Endothelial cell of umbilical vein (primary cell): ENCODE results near the gene KCNJ15. TPM values are rescaled to one million over a fixed set of nuclear protein-coding genes. Genes with fewer than 3 reads are reported as not detected.

Source experiments
- BruUV-seq: library from RNA; stranded (reverse); fragments of 400-500 nt; replicated peaks from 2 replicates; lab custom pipeline; 2021; lab: Mats Ljungman, UMichigan
- CTCF ChIA-PET: fragments of 300-600, 350-600 bp; sonication (Branson Sonifier 250); formaldehyde crosslinking; loops from one replicate; lab custom pipeline; 2021; ENCODE audit warnings: antibody characterized with exemption, inconsistent platforms; lab: Charles Lee
- POLR2A ChIA-PET: fragments of 300-600, 350-600 bp; sonication (Branson Sonifier 250); formaldehyde crosslinking; loops from one replicate; lab custom pipeline; 2021; ENCODE audit warnings: antibody characterized with exemption, inconsistent platforms; lab: Charles Lee
- DNase-seq: peaks from one replicate; pipeline ENCODE4 v3.0.0-alpha.2; 2011; ENCODE audit warnings: low read depth, low spot score
- FAIRE-seq: peaks from 2 replicates; lab custom pipeline; 2011; peaks lifted over from hg19 to GRCh38; lab: Jason Lieb, UNC
- H2AFZ ChIP-seq: 2 replicates; pipeline ENCODE4 v1.6.0; 2012; ENCODE audit warnings: low read depth, low read length, control low read depth, inconsistent platforms
- H3K27ac ChIP-seq: 2 replicates; pipeline ENCODE4 v1.5.1; 2011; ENCODE audit warnings: low read depth, mild to moderate bottlenecking, control low read depth, low read length, moderate library complexity; ENCODE audit not compliant: insufficient read depth
- H3K27me3 ChIP-seq, 2 experiments: 2 replicates each; pipeline versions ENCODE4 v1.6.0 to v1.6.1; 2011; ENCODE audit warnings: low read length in 2 of 2, mixed read lengths in 1 of 2; ENCODE audit not compliant: control insufficient read depth in 2 of 2, insufficient read depth in 2 of 2
- H3K36me3 ChIP-seq, 2 experiments: 2 replicates in 1 of 2; 3 replicates in 1 of 2; pipeline ENCODE4 v1.5.1; 2011; ENCODE audit warnings: low read length in 2 of 2, mild to moderate bottlenecking in 1 of 2, moderate library complexity in 1 of 2; ENCODE audit not compliant: control insufficient read depth in 2 of 2, insufficient read depth in 2 of 2; ENCODE audit errors: extremely low read depth in 1 of 2
- H3K4me1 ChIP-seq: 3 replicates; pipeline ENCODE4 v1.5.1; 2011; ENCODE audit warnings: mild to moderate bottlenecking, low read length; ENCODE audit not compliant: control insufficient read depth, insufficient read depth; ENCODE audit errors: extremely low read depth
- H3K4me2 ChIP-seq: 2 replicates; pipeline ENCODE4 v1.6.1; 2011; ENCODE audit warnings: low read length, control low read depth, mixed read lengths; ENCODE audit not compliant: insufficient read depth
- H3K4me3 ChIP-seq, 3 experiments: fragments of 200-600 bp in 1 of 3; sonication (generic), shearing (Covaris generic) in 1 of 3; replicated peaks in 1 of 3; 2 replicates each; pipeline ENCODE4 v1.5.1; 2011 to 2016; ENCODE audit warnings: control low read depth in 3 of 3, low read length in 3 of 3, mild to moderate bottlenecking in 2 of 3, inconsistent platforms in 1 of 3, low read depth in 1 of 3, moderate library complexity in 1 of 3; ENCODE audit not compliant: insufficient read depth in 1 of 3
- H3K79me2 ChIP-seq: 2 replicates; pipeline ENCODE4 v1.6.0; 2012; ENCODE audit warnings: low read length, inconsistent platforms; ENCODE audit not compliant: control insufficient read depth, insufficient read depth
- H3K9ac ChIP-seq: replicated peaks from 2 replicates; pipeline ENCODE3; 2011; ENCODE audit warnings: low read length, control low read depth; ENCODE audit not compliant: insufficient read depth; ENCODE audit errors: extremely low read depth
- H3K9me1 ChIP-seq: replicated peaks from 3 replicates; pipeline ENCODE4 v1.6.0; 2011; ENCODE audit warnings: mild to moderate bottlenecking, low read length; ENCODE audit not compliant: control insufficient read depth, insufficient read depth; ENCODE audit errors: extremely low read depth
- H3K9me3 ChIP-seq: replicated peaks from 2 replicates; pipeline ENCODE4 v1.5.1; 2012; ENCODE audit warnings: low read length, inconsistent platforms; ENCODE audit not compliant: control insufficient read depth, insufficient read depth
- H4K20me1 ChIP-seq: replicated peaks from 2 replicates; pipeline ENCODE3; 2011; ENCODE audit warnings: mild to moderate bottlenecking, low read length; ENCODE audit not compliant: control insufficient read depth, insufficient read depth; ENCODE audit errors: extremely low read depth
- EZH2 ChIP-seq: IDR thresholded peaks from 2 replicates; pipeline ENCODE4 v1.6.1; 2012; ENCODE audit warnings: borderline replicate concordance, low read depth, mild to moderate bottlenecking, moderate library complexity, low read length, inconsistent platforms; ENCODE audit not compliant: severe bottlenecking
- FOS ChIP-seq: IDR thresholded peaks from 2 replicates; pipeline ENCODE4 v1.6.1; 2011; ENCODE audit warnings: mild to moderate bottlenecking, low read length, moderate library complexity, borderline replicate concordance; ENCODE audit not compliant: insufficient read depth
- GATA2 ChIP-seq: IDR thresholded peaks from 2 replicates; pipeline ENCODE4 v1.7.0; 2011; ENCODE audit warnings: low read depth, mild to moderate bottlenecking, moderate library complexity, mixed read lengths, low read length; ENCODE audit not compliant: insufficient read length, insufficient read depth
- JUN ChIP-seq: IDR thresholded peaks from 2 replicates; pipeline ENCODE4 v1.6.1; 2011; ENCODE audit warnings: borderline replicate concordance, low read depth; ENCODE audit not compliant: insufficient read length, insufficient read depth
- MYC ChIP-seq: IDR thresholded peaks from one replicate; pipeline ENCODE4 v1.6.1; 2011; ENCODE audit warnings: mild to moderate bottlenecking, low read depth, low read length
- POLR2A ChIP-seq: IDR thresholded peaks from 2 replicates; pipeline ENCODE4 v1.6.1; 2012; ENCODE audit warnings: low read depth, mild to moderate bottlenecking, control low read depth, low read length
- POLR2AphosphoS5 ChIP-seq: IDR thresholded peaks from 2 replicates; pipeline ENCODE4 v1.6.1; 2012; ENCODE audit warnings: low read depth, mild to moderate bottlenecking, control low read depth, low read length, moderate library complexity; ENCODE audit not compliant: insufficient read depth
- dilution Hi-C: fragments of 300-500 bp; cut with MboI; formaldehyde crosslinking; loops from one replicate; pipeline ENCODE4 v1.15.0; 2019; ENCODE audit warnings: low sequenced_read_pairs; ENCODE audit not compliant: extremely low pct_ligation_motif_present
- intact Hi-C: fragments of 100-400 bp; cut with micrococcal nuclease; formaldehyde crosslinking; loops from one replicate; pipeline ENCODE4 v1.10.0; 2022
- polyA plus RNA-seq, 4 experiments: library from polyadenylated mRNA; depleted of rRNA in 3 of 4; stranded (reverse) in 3 of 4; unstranded in 1 of 4; fragments of >200 nt; gene quantifications; 2 replicates each; pipeline versions ENCODE4 v1.2.1 to v1.2.3, GENCODE V29; 2011 to 2012; ENCODE audit warnings: missing spikeins in 1 of 4
- total RNA-seq: library from RNA; stranded (reverse); gene quantifications from 2 replicates; pipeline ENCODE4 v1.2.3, GENCODE V29; 2021
- TF ChIP-seq, protein P1 (sequence below): IDR thresholded peaks from 2 replicates; pipeline ENCODE4 v1.6.1; 2011; ENCODE audit not compliant: insufficient read depth, insufficient read length
- TF ChIP-seq, protein P2 (sequence below), 2 donors: IDR thresholded peaks; 1 replicate in 1 of 2; 2 replicates in 1 of 2; pipeline ENCODE4 v1.5.1; 2011; ENCODE audit warnings: low read length in 2 of 2, mild to moderate bottlenecking in 2 of 2, moderate library complexity in 2 of 2, control low read depth in 1 of 2, inconsistent platforms in 1 of 2, low read depth in 1 of 2; ENCODE audit not compliant: insufficient read depth in 1 of 2; ENCODE audit errors: extremely low read depth in 1 of 2

KCNJ15 gene
- total and polyA plus RNA-seq, 2 donors (not counting 3 experiments of a cell fraction or from before 2014, with no cell fraction given) = 1.4 to 1.5 TPM

DNA sequence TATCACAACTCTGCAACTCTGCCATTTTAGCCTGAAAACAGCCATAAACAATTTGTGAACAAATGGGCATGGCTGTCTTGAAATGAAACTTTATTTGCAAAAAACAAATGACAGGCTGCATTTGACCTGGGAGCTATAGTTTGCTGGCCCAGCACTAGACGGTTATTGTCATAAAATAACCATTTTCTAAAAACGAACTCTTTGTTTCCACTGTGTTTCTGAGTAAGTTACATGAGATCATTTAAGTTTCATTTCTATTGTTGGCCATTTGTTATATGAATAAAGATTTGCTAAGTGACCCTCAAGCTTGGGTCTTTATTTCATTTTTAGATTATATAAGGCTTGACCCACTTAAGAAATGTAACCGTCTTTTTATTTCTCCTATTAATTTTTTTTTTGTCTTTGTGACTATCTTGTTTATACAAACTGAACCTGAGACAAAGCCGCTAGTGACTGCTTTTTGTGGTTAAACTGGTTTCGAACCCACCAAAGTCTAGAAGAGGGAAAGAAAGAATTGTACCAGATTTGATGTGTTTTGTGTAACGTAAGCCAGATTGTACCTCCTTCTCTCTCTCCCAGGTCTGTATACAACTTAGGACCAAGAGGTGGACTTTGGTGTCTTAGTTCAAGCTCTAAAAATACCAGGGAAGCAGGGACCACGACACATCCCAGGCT is 12.9 kb upstream of the KCNJ15 start:
- intact Hi-C loops = no loop called here
- Histone ChIP-seq H2AFZ (no peak overlapping the region), H3K79me2 (no peaks in the 10 kb centered on the region), H3K4me1 (peaks cover 27% of the 10 kb centered on the region), H4K20me1 (no peaks in the 10 kb centered on the region), H3K36me3 (no peaks in the 10 kb centered on the region), H3K4me2 (no peak overlapping the region), H3K9me3 (no peaks in the 10 kb centered on the region), H3K9ac (no peak overlapping the region), H3K4me3 (no peak overlapping the region), H3K27ac (no peak overlapping the region), H3K9me1 (no peaks in the 10 kb centered on the region), H3K27me3 (peaks cover 1 to 6% of the 10 kb centered on the region in 2 experiments)
- dilution Hi-C loops = no loop called here
- TF ChIP-seq GATA2 (no peak), POLR2AphosphoS5 (no peak), EZH2 (no peak), FOS (no peak), MYC (no peak), POLR2A (no peak), JUN (no peak)
- TF ChIP-seq, protein P1, sequence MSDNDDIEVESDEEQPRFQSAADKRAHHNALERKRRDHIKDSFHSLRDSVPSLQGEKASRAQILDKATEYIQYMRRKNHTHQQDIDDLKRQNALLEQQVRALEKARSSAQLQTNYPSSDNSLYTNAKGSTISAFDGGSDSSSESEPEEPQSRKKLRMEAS = no peak
- TF ChIP-seq, protein P2, sequence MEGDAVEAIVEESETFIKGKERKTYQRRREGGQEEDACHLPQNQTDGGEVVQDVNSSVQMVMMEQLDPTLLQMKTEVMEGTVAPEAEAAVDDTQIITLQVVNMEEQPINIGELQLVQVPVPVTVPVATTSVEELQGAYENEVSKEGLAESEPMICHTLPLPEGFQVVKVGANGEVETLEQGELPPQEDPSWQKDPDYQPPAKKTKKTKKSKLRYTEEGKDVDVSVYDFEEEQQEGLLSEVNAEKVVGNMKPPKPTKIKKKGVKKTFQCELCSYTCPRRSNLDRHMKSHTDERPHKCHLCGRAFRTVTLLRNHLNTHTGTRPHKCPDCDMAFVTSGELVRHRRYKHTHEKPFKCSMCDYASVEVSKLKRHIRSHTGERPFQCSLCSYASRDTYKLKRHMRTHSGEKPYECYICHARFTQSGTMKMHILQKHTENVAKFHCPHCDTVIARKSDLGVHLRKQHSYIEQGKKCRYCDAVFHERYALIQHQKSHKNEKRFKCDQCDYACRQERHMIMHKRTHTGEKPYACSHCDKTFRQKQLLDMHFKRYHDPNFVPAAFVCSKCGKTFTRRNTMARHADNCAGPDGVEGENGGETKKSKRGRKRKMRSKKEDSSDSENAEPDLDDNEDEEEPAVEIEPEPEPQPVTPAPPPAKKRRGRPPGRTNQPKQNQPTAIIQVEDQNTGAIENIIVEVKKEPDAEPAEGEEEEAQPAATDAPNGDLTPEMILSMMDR (IDR thresholded peaks at IDR 0.05; ENCODE audit: extremely low read depth in 1 of 2, insufficient read depth in 1 of 2, low read depth in 1 of 2, low read length in 2 of 2) = no peak
- BruUV-seq = no TSS peak
- CTCF ChIA-PET = interaction anchor here (0.9 to 2.0 kb wide), 4 partner anchors 10 to 109 kb away, joined by 4 to 8 read pairs (median 6); no protein-coding TSS in a partner anchor
- POLR2A ChIA-PET = no interaction called here
- FAIRE-seq = no peak
- DNase-seq = no peak
